Measurements from ENCODE around the gene RNF217. TPM values are rescaled to one million over a fixed set of nuclear protein-coding genes. Genes with fewer than 3 reads are reported as not detected.
"Not testable (repeated sequence)": the region's sequence is repeated elsewhere in the genome, so short reads cannot be mapped to it uniquely, and the experiment has no call there.

RNF217 gene
- total RNA-seq, 1 donor from 2014 or later: 21.8 TPM

DNA sequence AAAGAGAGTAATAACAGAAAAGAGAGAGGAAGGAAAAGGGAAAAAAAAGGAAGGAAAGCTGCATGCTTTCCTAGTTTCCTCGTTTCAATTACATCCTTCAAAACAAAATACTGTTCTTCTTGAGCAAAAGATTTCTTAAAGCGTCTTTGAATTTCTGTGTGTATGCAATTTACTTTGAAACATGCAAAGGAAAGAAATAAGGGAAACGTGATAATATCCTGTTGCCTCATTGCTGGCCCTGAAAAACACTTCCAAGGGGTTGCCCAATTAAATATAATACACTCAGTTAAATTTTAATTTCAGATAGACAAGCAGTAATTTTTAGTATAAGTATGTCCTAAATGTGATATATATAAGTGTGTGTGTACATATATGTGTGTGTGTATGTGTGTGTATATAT, 140.2 kb downstream of the RNF217 start:
- no peak for ATAC-seq

DNA sequence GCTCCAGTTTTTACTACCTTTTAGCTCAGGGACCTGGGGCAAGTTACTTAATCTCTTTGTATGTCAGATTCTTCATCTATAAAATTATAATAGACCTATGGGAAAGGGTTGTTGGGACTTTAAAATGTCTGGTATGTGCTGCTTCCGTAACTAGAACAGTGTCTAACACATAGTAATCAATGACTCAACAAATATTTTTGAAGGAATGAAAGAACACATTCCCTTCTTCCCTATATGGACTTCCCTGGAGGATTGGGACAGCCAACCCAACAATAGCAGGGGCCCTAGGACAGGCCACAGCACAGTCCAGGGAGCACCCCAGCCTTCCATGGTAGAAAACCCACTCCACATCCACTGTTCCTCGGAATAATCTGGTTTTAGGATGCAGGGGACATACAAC, 140.7 kb downstream of the RNF217 start:
- no peak for ATAC-seq

DNA sequence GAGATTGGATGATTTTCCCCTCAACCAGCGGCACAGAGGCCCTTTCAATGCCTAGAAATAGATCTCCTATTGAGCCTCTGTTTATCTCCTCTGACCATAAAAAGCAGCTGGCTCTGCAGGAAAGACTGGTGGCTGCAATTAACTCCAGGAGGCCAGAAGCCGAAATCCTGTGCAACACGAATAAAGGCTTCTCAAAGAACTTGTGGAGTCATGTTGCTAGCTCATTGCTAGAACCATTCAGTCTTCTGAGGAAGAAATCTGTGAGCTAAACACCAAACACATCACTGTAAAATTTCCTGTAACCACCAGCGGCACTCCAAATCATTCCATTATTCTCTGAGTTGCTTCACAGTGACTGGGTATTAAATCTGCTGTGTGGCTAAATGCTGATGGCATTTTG, 142.2 kb downstream of the RNF217 start:
- ATAC-seq: peak; percentile 77

DNA sequence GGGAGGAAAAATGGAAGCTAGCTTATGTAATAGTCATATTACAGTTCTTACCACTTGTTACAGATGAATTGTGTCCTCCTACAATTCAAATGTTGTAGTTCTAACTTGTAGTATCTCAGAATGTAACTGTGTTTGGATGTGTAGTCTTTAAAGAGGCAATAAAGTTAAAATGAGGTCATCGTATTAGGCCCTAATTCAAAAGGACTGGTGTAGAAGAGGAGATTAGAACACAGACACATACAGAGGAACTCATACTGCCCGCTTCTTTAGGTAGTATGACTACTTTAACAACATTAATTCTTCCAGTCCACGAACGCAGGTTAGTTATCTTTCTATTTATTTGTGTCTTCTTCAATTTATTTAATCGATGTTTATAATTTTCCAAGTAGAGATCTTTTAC, 144.8 kb downstream of the RNF217 start:
- no peak for ATAC-seq

DNA sequence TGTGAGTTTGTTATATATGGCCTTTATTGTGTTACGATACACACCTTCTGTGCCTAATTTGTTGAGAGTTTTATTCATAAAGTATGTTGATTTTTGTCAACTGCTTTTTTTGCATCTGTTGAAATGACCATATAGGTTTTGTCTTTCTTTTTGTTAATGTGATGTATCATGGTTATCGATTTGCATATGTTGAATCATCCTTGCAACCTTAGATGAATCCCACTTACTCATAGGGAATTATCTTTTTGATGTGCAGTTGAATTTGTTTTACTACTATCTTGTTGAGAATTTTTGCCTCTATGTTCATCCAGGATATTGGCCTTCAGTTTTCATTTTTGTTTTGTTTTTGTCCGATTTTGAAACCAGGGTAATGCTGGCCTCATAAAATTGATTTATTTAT, 145.7 kb downstream of the RNF217 start:
- ATAC-seq: no peak

DNA sequence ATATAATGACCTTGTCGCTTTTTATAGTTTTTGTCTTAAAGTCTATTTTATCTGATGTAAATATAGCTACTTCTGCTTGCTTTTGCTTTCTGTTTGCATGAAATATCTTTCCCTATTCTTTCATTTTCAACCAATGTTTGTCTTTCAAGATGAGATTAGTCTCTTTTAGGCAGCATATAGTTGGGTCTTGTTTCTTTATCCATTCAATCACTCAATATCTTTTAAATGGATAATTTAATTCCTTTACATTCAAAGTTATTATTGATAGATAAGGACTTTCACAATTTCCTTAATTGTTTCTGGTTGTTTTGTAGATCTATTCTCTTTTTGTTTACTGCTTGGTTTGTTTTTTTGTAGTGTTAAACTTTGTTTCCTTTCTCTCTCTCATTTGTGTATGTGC, 147.8 kb downstream of the RNF217 start:
- no peak for ATAC-seq

DNA sequence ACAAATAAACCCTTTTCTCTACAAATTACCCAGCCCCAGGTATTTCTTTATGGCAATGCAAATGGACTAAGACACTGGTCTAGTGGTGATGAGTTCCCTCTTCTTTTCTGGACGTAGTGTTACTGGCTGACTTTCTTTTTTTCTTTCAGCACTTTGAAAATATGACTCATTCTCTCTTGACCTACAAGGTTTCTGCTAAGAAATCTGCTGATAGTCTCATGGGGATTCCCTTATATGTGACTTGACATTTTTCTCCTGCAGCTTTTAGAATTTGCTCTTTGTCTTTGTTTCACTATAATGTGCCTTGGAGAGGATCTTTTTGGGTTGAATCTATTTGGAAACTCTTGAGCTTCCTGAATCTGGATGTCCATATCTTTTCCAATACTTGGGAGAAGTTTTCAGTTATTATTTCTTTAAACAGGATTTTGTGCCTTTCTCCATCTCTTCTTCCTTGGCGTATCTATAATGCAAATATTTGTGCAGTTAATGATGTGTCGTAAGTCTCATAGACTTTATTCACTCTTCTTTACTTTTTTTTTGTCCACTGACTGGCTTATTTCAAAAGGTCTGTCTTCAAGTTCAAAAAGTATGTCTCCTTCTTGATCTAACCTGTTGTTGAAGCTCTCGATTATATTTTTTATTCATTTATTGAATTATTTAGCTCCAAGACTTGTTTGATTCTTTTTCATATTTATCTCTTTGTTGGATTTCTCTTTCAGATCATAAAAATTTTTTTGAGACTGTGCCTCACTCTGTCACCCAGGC, 149.2 kb downstream of the RNF217 start:
- no peak for ATAC-seq

DNA sequence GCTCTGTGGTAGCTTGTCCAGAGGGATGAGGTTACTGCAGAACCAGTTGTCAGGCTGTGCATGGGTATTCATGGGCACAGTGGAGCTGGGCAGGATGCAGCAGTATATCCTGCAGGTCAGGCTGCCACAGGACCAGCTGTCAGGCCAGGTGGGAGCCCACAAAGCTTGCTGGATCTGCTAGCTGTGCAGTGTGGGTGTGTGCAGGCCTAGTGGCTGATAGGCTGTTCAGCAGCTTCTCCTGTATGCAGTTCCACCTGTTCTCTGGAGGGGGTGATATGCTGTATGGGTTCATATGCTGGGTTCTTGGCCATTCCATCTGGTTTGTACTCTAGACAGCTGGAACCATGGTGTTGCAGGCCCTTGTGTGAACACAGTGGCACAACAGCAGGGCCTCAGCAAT, 150.7 kb downstream of the RNF217 start:
- peak; percentile 23 for ATAC-seq

DNA sequence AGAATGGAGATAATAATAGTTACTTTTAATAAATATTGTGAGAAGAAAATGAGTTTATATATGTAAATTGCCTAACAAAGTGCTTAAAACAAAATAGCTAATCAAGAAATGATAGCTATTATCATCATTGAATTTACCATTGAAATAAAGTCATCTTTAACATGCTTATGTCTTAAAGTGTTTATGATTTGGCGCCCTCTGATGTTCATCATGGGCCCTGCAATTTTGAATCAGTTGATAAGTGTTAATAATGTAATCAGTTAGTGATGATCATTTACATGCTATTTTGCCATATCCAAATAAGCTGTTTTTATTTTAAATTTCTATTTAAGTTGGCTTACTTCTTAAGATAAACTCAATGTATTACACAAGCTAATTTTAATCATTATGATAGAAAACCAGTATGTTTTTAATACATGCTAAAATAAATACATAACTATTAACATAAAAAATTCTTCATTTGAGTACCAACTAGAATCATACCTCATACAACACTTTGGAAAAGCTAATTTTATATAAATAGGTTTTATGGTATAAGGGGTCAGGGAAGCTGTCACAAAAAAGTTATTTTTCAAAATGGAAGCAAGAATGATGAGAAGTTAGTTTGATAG, 152.1 kb downstream of the RNF217 start:
- no peak for ATAC-seq

DNA sequence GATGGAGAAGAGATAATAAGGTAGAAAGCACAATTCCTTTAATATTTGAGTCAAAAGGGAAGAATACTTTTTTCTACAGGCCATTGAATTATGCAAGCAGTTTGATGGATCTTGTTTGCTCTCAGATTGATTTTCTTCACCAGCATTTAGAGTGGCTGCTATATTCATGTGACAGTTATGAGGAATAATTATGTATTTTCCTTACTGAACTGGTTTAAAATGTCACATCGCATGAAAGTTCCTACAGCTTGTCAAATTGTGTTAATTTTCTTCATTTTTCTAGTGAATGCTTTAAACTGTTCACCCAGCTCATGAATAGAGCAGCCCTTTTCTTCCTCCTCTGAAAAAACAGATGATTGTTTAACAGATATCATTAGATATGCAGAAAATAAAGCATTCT, 153.9 kb downstream of the RNF217 start:
- ATAC-seq: no peak

DNA sequence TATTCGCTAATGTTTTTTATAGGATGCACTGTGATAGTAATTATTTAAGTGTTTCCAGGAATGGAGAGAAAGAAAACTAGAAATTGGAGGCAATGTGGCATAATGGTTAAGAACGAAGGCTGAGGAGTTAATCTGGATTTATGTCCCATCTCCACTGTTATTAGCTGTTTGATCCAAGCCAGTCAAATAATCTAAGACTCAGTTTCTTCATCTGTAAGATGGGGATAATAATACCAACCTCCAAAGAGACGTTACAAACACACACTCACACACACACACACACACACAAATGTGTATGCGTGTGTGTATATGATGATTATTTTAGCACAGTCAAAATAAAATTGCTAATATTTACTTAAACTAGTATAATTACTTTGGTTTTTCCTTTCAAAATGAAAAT, 154.5 kb downstream of the RNF217 start:
- ATAC-seq: no peak

DNA sequence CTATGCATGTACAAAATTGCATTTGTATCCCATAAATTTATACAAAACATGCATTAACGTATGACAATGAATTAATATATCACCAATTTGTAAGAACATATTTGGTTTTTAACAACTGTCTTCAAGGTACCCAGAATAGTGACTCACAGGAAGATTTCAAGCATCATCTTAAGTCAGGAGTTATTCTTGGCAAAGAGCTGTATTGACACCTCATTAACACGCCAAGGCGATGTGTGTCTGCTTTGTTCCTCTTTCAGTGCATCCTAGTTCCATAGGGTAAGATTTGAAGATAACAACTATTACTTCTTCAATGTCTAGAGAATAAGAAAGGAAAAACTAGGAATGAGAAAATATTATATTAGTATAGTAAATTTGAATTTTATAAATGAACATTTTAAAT, 155.6 kb downstream of the RNF217 start:
- no peak for ATAC-seq

DNA sequence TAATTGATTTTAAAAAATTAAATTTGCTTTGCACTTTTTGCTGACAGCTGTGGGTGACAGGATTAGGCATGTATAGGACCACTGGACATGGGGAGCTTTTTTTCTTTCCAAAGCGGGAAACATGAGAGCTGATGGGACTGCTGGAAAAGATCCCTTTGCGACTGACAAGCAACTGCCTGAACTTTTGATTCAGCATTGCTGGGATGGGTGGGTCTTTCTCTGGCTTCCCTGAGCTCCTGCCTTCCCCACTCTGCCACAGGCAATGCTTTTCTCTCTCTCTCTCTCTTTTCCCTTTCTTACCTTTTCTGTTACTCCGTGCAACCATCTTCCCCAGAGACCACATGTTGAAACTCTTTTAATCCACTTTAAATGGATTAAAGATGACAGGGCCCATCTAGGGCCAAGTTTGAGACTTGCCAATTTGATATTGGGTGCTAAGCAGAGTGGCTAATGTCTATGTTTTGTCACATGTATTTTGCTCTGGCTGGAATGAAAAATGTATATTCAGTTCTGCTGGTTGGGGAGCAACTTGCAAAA, 157.9 kb downstream of the RNF217 start:
- no peak for ATAC-seq

DNA sequence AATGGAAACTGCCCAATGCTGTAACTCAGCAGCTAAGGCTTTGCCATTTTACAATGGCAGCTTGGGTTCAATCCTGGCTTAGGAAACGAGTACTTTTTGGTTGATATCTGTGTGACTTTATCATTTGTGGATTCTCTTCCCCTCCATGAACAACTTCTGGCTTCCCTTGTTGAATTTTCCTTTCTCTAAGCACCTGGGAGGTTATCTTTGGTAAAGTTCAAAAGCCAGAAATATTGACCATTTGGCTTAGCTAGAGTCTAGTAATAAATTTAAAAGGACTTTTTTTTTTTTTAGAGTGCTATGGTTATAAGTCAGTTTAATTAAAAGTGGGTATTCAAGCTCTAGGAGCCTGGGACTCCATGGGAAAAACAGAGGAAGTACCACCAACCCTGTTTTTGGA, 159.7 kb downstream of the RNF217 start:
- no peak for ATAC-seq

DNA sequence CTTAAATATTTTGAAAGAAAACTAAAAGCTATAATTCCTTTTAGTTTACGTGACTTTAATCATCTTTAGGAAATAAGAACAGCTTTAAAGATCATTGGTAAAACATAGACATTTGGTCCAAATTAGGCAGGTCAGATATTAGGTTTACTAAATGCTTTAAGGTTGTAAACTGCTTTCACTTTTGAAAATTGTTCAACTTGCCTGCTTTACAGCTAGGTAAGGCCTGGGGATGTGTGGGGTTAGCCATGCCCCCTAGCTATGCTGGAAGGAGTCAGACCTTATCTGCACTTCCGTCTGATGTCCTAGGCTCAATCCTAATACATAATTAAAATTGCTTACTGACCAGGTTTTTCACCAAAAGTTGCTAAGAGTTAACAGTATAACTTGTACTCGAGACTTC, 160.8 kb downstream of the RNF217 start:
- ATAC-seq: no peak

DNA sequence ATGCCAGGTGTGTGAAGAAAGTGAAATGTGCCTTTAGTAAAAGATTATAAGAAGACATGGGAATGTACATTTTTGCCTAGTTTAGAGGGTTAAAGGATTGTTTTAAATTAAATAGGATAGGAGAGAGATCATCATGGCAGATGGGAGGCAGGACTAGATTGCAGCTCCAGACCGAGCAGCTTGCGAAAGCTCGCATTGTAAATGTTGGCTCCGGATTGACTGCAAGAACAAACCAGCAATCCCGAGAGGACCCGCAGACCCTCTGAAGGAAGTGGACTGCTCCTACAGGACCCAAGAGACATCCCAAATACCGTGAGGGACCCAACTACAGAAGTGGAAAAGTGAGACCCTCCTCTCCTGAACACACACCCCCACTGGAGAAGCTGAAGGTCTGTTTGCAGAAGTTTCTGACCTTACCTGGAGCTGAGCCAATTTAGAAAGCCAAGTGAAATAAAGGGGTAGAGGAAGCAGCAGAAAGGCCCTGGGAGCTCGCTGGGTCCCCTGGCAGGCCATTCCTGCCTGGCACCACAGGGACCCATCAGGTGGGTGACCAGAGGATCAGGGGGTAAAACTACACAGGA, 161.3 kb downstream of the RNF217 start:
- no peak for ATAC-seq

DNA sequence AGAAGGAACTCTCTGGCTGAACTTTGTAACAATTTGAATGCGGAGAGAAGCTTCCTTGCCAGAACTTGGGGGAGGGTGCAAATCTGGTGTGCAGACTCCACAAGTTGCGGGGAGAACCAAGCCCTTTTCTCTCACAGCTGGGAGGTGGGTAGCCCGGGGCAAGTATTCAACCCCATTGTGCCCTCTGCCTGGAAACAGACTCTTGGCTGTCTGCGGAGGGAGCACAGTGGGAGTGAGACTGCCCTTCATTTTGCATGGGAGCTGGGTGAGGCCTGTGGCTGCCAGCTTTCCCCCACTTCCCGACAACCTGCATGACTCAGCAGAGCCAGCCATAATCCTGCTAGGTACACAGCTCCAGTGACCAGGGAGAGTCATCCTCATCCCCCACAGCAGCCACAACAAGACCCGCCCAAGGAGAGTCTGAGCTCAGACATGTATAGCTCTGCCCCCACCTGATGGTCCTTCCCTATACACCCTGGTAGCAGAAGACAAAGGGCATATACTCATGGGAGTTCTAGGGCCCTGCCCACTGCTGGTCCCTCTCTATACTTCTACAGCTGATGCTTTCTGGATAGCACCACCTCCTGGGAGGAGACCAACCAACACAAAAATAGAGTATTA, 161.9 kb downstream of the RNF217 start:
- ATAC-seq: peak; percentile 98

DNA sequence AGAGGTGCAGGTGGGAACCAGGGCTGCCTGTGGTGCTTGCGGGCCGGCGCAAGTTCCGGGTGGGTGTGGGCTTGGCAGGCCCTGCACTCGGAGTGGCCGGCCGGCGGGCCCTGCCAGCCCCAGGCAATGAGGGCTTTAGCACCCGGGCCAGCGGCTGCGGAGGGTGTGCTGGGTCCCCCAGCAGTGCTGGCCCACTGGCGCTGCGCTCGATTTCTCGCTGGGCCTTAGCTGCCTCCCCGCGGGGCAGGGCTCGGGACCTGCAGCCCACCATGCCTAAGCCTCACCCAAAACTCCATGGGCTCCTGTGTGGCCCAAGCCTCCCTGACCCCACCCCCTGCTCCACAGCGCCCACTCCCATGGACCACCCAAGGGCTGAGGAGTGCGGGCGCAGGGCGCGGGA, 163.6 kb downstream of the RNF217 start:
- not testable (repeated sequence) for ATAC-seq

DNA sequence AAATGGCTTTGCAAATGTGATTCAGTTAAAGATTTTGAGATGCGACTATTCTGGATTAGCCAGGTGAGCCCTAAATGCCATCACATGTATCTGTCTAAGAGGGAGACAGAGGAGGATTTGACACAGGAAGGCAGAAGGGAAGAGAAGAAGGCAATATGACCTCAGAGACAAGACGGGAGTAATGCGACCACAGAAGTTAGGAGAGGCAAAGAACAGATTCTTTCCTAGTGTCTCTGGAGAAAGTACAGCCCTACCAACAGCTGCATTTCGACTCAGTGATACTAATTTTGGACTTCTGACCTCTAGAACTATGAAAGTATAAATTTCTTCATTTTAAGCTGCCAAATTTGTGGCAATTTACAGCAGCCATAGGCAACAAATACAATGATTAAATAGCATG, 167.1 kb downstream of the RNF217 start:
- no peak for ATAC-seq

DNA sequence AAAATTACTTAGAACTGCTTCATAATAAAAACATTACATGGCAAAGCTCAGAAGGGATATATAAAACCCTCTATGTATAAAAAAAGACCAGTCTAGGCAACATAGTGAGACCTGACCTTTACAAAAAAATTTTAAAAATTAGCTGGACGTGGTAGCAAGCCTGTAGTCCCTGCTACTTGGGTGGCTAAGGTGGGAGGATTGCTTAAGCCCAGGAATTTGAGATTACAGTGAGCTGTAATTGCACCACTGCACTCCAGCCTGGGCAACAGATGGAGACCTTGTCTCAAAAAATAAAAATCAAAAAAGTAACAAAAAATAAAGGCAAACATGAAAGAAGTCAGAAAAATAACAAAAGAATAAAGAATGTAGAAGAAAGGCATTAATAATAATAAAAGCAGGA, 169.8 kb downstream of the RNF217 start:
- ATAC-seq: no peak

DNA sequence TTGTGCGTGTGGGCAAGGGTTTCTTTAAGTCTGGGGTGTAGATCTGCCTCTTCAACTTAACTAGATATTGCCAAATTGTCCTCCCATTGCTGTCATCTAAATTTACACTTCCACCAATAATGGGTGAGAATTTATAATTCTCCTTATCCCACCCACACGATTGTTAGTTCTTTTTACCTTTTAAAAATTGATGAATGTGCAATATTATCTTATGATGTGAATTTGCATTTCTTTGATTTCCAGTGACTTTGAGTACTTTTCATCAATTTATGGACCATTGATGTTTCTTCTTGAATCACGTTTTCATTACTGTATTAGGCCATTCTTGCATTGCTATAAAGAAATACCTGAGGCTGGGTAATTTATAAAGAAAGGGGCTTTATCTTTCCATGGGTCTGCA, 174.1 kb downstream of the RNF217 start:
- no peak for ATAC-seq

DNA sequence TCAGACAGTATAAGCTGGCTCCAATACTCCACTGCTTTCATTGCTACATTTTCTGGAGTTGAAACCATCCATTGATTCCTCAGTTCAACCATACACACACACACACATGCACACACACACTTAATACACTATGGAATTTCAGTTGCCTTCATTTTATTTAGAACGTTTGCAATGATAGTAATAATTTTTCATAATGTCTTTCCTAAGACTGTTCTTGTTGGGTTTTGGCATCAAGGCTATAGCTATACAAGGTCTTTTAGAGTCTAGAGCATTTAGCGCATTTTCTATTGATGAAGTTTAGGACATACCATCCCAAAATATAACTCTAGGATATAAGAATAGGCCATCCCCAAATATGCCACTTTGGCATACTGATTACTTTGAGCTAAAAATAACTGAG, 175.8 kb downstream of the RNF217 start:
- ATAC-seq: no peak

DNA sequence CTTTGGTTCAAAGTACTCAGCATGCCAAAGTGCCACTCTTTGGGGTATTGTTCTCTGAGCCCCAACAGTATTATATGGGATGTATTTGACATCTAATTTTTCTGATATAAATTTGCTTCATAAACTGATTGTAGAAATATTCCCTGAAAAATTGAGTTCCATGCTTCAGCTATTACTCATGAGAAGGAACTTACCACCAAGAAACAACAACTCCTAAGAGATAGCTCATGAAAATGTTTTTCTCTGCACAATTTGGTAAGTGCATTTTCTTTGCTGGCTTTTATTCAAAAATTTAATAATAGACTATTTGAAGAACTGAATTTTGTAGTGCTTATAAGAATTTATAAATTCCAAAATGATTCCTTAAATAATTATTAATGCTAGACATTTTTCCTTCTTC, 178.6 kb downstream of the RNF217 start:
- ATAC-seq: no peak
